Panc1 (cell line): ENCODE measurements around the gene SIAH3. TPM values are rescaled to one million over a fixed set of nuclear protein-coding genes. Genes with fewer than 3 reads are reported as not detected.

Experiments used
- ATAC-seq: fragments of 200-7000 bp; cut with Tn5 transposase; 2 replicates; pipeline ENCODE4 v1.9.1; 2020; ENCODE audit warnings: mild to moderate bottlenecking, moderate library complexity
- BruUV-seq: library from RNA; stranded (reverse); fragments of 400-500 nt; replicated peaks from 2 replicates; lab custom pipeline; 2021; lab: Mats Ljungman, UMichigan
- CTCF ChIA-PET: fragments of 300-600 bp; sonication (Branson Sonifier 250); formaldehyde crosslinking; loops from one replicate; lab custom pipeline; 2022; ENCODE audit warnings: antibody characterized with exemption; lab: Charles Lee
- POLR2A ChIA-PET: fragments of 300-600 bp; sonication (Branson Sonifier 250); formaldehyde crosslinking; loops from one replicate; lab custom pipeline; 2022; ENCODE audit warnings: antibody characterized with exemption; lab: Charles Lee
- DNase-seq: peaks from one replicate; pipeline ENCODE4 v3.0.0-alpha.2; 2010; ENCODE audit warnings: low read depth, low spot score
- H3K27ac ChIP-seq: 2 replicates; pipeline ENCODE4 v1.5.1; 2011; ENCODE audit warnings: mild to moderate bottlenecking, low read length, inconsistent platforms
- H3K27me3 ChIP-seq: fragments of 200-500 bp; sonication (Bioruptor generic); 2 replicates; pipeline ENCODE4 v1.6.0; 2014; ENCODE audit warnings: low read length, inconsistent platforms; ENCODE audit not compliant: control insufficient read depth, insufficient read depth
- H3K36me3 ChIP-seq: fragments of 200-500 bp; sonication (Bioruptor generic); 2 replicates; pipeline ENCODE4 v1.5.1; 2014; ENCODE audit warnings: inconsistent platforms, mild to moderate bottlenecking, low read length, moderate library complexity; ENCODE audit not compliant: control insufficient read depth, insufficient read depth
- H3K4me1 ChIP-seq: 2 replicates; pipeline ENCODE4 v1.5.1; 2011; ENCODE audit warnings: inconsistent platforms, mild to moderate bottlenecking, low read length, moderate library complexity; ENCODE audit not compliant: control insufficient read depth, insufficient read depth
- H3K4me3 ChIP-seq, 2 experiments: 2 replicates each; pipeline ENCODE4 v1.5.1; 2011 to 2012; ENCODE audit warnings: low read depth in 2 of 2, low read length in 2 of 2, mild to moderate bottlenecking in 2 of 2, inconsistent platforms in 1 of 2, moderate library complexity in 1 of 2
- H3K9me3 ChIP-seq: fragments of 200-500 bp; sonication (Bioruptor generic); 2 replicates; pipeline ENCODE4 v1.5.1; 2014; ENCODE audit warnings: low read depth, mild to moderate bottlenecking, inconsistent platforms, low read length, moderate library complexity; ENCODE audit not compliant: control insufficient read depth, insufficient read depth
- POLR2AphosphoS5 ChIP-seq: IDR thresholded peaks from 2 replicates; pipeline ENCODE4 v1.6.1; 2012; ENCODE audit warnings: mild to moderate bottlenecking, low read depth, low read length, moderate library complexity
- SIN3A ChIP-seq: IDR thresholded peaks from 2 replicates; pipeline ENCODE4 v1.6.1; 2012; ENCODE audit warnings: low read depth, mild to moderate bottlenecking, low read length, moderate library complexity, borderline replicate concordance; ENCODE audit not compliant: insufficient read depth
- TCF7L2 ChIP-seq: IDR thresholded peaks from 2 replicates; pipeline ENCODE4 v1.6.1; 2011; ENCODE audit warnings: mild to moderate bottlenecking, low read depth, low read length, inconsistent platforms
- in situ Hi-C: cut with HindIII; loops from 2 replicates; pipeline ENCODE4 v1.10.0; 2016; ENCODE audit warnings: low sequenced_read_pairs, low pct_unique_long_range_greater_than_20kb
- intact Hi-C: fragments of 100-400 bp; cut with micrococcal nuclease; formaldehyde crosslinking; loops from one replicate; pipeline ENCODE4 v1.10.0; 2022; ENCODE audit not compliant: unreplicated experiment
- total RNA-seq: library from RNA; stranded (reverse); gene quantifications from one replicate; pipeline ENCODE4 v1.2.1, GENCODE V29; 2021; ENCODE audit not compliant: unreplicated experiment
- TF ChIP-seq, protein P1 (sequence below), 2 experiments: IDR thresholded peaks; 2 replicates each; pipeline ENCODE4 v1.6.1; 2011 to 2012; ENCODE audit warnings: low read depth in 2 of 2, control low read depth in 1 of 2, low read length in 1 of 2, mild to moderate bottlenecking in 1 of 2, moderate library complexity in 1 of 2; ENCODE audit not compliant: insufficient read depth in 1 of 2
- TF ChIP-seq, protein P2 (sequence below): fragments of 450-650 bp; IDR thresholded peaks from 2 replicates; pipeline ENCODE4 v1.5.1; 2017; ENCODE audit warnings: mild to moderate bottlenecking

SIAH3 gene
- total RNA-seq, 1 experiment from 2014 or later = not detected

DNA sequence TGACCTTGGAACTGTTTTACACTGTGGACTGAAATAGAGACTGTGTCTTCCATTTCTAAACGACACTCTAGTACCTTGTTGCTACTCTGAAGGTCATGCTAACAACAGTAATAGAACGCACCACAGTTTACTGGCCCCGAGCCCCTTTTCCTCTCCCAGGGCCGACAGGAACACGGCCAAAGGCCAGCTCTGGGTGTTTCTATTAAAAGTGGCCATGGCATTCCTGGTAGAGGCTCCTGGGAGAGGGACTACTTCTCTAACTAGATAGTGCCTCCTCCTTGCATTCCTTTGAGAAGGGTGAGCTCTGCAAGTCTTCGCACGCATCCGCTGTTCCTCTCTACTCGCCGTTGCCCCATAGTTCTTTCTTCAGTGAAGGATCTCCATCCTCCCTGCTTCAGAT, 18.7 kb upstream of the SIAH3 start:
- no peak for TF ChIP-seq TCF7L2
- TF ChIP-seq SIN3A = no peak
- TF ChIP-seq, protein P1, sequence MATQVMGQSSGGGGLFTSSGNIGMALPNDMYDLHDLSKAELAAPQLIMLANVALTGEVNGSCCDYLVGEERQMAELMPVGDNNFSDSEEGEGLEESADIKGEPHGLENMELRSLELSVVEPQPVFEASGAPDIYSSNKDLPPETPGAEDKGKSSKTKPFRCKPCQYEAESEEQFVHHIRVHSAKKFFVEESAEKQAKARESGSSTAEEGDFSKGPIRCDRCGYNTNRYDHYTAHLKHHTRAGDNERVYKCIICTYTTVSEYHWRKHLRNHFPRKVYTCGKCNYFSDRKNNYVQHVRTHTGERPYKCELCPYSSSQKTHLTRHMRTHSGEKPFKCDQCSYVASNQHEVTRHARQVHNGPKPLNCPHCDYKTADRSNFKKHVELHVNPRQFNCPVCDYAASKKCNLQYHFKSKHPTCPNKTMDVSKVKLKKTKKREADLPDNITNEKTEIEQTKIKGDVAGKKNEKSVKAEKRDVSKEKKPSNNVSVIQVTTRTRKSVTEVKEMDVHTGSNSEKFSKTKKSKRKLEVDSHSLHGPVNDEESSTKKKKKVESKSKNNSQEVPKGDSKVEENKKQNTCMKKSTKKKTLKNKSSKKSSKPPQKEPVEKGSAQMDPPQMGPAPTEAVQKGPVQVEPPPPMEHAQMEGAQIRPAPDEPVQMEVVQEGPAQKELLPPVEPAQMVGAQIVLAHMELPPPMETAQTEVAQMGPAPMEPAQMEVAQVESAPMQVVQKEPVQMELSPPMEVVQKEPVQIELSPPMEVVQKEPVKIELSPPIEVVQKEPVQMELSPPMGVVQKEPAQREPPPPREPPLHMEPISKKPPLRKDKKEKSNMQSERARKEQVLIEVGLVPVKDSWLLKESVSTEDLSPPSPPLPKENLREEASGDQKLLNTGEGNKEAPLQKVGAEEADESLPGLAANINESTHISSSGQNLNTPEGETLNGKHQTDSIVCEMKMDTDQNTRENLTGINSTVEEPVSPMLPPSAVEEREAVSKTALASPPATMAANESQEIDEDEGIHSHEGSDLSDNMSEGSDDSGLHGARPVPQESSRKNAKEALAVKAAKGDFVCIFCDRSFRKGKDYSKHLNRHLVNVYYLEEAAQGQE (IDR thresholded peaks at IDR 0.05; ENCODE audit: insufficient read depth in 1 of 2, low read depth in 2 of 2, low read length in 1 of 2) = no peak
- TF ChIP-seq, protein P2, sequence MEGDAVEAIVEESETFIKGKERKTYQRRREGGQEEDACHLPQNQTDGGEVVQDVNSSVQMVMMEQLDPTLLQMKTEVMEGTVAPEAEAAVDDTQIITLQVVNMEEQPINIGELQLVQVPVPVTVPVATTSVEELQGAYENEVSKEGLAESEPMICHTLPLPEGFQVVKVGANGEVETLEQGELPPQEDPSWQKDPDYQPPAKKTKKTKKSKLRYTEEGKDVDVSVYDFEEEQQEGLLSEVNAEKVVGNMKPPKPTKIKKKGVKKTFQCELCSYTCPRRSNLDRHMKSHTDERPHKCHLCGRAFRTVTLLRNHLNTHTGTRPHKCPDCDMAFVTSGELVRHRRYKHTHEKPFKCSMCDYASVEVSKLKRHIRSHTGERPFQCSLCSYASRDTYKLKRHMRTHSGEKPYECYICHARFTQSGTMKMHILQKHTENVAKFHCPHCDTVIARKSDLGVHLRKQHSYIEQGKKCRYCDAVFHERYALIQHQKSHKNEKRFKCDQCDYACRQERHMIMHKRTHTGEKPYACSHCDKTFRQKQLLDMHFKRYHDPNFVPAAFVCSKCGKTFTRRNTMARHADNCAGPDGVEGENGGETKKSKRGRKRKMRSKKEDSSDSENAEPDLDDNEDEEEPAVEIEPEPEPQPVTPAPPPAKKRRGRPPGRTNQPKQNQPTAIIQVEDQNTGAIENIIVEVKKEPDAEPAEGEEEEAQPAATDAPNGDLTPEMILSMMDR = no peak
- TF ChIP-seq POLR2AphosphoS5 = no peak
- ChIA-PET POLR2A (no interaction called here), CTCF (no interaction called here)
- Histone ChIP-seq H3K4me3 (no peak overlapping the region), H3K27ac (no peak overlapping the region), H3K27me3 (no peaks in the 10 kb centered on the region), H3K36me3 (no peaks in the 10 kb centered on the region), H3K4me1 (no peaks in the 10 kb centered on the region), H3K9me3 (no peaks in the 10 kb centered on the region)
- no TSS peak for BruUV-seq
- DNase-seq (no peak), ATAC-seq (no peak)
- intact Hi-C loops = no loop called here
- in situ Hi-C loops = no loop called here

DNA sequence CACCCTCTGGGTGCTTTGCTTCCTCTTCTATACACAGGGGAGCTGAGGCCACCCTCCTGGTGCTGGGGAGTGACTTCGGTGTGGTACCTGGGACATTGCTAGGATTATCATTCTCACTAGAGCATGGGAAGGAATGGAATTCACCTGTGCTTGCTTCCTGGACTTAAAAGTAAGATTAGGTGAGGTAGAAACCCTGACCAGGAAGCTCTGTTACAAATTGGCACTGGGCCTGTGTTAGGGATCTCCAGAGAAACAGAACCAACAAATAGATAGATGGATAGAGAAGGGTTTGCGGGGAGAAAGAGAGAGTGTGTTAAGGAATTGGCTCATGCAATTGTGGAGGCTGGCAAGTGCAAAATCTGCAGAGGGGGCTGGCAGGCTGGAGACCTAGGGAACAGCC, 13.9 kb upstream of the SIAH3 start:
- CTCF ChIA-PET = no interaction called here
- intact Hi-C loops (no loop called here), in situ Hi-C loops (no loop called here)
- ATAC-seq = no peak
- Histone ChIP-seq H3K36me3 (no peaks in the 10 kb centered on the region), H3K9me3 (no peaks in the 10 kb centered on the region), H3K4me3 (no peak overlapping the region), H3K27me3 (peaks cover 2% of the 10 kb centered on the region; the same call in 1 of the 2 replicates), H3K4me1 (no peaks in the 10 kb centered on the region), H3K27ac (no peak overlapping the region)
- DNase-seq = no peak
- no TSS peak for BruUV-seq
- POLR2A ChIA-PET = no interaction called here
- TF ChIP-seq TCF7L2 (no peak), POLR2AphosphoS5 (no peak), SIN3A (no peak)
- TF ChIP-seq, protein P2 = no peak
